Mucosa of rectum (tissue), 2 donors: ENCODE data around the gene DCBLD1.

Source experiments
- H3K27ac ChIP-seq, 2 donors: one replicate each; pipeline ENCODE4 v1.7.0; 2013; ENCODE audit warnings: inconsistent platforms in 2 of 2, low read depth in 2 of 2, low read length in 2 of 2
- H3K27me3 ChIP-seq, 2 donors: one replicate each; pipeline ENCODE4 v1.7.0; 2013; ENCODE audit warnings: low read length in 2 of 2; ENCODE audit not compliant: control insufficient read depth in 2 of 2, insufficient read depth in 2 of 2
- H3K36me3 ChIP-seq, 2 donors: one replicate each; pipeline ENCODE4 v1.7.0; 2013; ENCODE audit warnings: low read length in 2 of 2; ENCODE audit not compliant: control insufficient read depth in 2 of 2, insufficient read depth in 2 of 2
- H3K4me1 ChIP-seq, 2 donors: one replicate each; pipeline ENCODE4 v1.7.0; 2013; ENCODE audit warnings: low read length in 2 of 2, mild to moderate bottlenecking in 1 of 2; ENCODE audit not compliant: control insufficient read depth in 2 of 2, insufficient read depth in 2 of 2
- H3K4me3 ChIP-seq, 2 donors: one replicate each; pipeline ENCODE4 v1.7.0; 2013; ENCODE audit warnings: low read length in 2 of 2
- H3K9ac ChIP-seq, 2 donors: one replicate each; pipeline ENCODE4 v1.7.0; 2013; ENCODE audit warnings: low read length in 2 of 2, low read depth in 1 of 2, mild to moderate bottlenecking in 1 of 2
- H3K9me3 ChIP-seq, 2 donors: one replicate each; pipeline ENCODE4 v1.7.0; 2013; ENCODE audit warnings: low read length in 2 of 2; ENCODE audit not compliant: control insufficient read depth in 2 of 2
- donor health status: healthy.
- donor health status: Normal muscosa, but diverticular disease.

DCBLD1 gene

DNA sequence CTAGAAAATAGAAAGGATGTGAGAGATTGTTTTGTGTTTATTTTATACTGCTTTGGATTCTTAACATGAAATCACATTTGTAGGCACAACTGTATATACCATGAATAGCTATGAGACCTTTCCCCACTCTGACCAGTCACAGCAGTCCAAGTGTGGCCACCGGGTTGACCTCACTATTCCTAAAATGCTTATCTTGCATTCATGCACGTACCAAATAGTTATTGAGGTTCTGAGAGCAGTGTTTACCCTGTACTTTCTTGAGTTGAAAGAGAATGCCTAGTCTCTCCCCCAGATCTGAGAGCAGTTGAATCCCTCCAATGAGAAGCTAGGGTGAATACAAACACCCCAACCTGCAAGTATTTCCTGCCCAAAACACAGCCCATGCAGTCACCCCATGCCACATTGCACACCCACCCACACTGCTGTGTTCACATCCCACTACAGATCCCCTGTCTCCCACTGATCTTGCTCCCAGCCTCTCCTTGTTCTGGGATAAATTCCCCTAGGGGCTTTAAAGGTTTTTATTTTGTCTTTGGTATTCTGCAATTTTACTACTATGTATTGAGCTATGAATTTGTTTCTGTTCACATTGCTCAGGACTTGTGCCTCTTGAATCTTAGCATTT is 68.3 kb downstream of the DCBLD1 start:
- Histone ChIP-seq H3K27me3 (no peaks in the 10 kb centered on the region), H3K27ac (no peak overlapping the region), H3K9me3 (no peaks in the 10 kb centered on the region), H3K4me1 (no peaks in the 10 kb centered on the region), H3K9ac (no peak overlapping the region), H3K4me3 (no peak overlapping the region), H3K36me3 (peaks cover 14 to 15% of the 10 kb centered on the region in 2 donors)

DNA sequence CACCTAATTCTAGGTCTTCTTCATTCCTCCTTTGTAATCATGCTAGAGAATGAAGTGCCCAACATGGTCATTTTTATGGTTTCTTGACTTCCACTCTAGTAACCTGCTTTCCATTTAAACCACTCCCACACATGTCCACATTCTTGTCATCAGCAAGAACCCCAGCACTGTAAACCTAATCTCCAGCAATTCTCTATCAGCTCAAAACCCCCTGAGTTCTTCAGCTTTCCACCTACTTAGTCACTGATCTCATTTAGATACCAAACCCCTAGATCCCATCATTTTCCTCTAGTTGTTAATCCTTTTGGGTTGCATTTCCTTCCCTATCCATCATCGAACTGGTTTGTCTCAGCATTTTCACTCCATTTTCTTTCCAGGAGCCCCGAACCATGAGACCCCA is 70.1 kb downstream of the DCBLD1 start:
- no peak overlapping the region for H3K9ac ChIP-seq
- H3K4me1 ChIP-seq = no peaks in the 10 kb centered on the region
- no peaks in the 10 kb centered on the region for H3K9me3 ChIP-seq
- H3K27me3 ChIP-seq = no peaks in the 10 kb centered on the region
- no peak overlapping the region for H3K27ac ChIP-seq
- H3K36me3 ChIP-seq = peaks cover 4 to 6% of the 10 kb centered on the region in 2 donors
- no peak overlapping the region for H3K4me3 ChIP-seq

DNA sequence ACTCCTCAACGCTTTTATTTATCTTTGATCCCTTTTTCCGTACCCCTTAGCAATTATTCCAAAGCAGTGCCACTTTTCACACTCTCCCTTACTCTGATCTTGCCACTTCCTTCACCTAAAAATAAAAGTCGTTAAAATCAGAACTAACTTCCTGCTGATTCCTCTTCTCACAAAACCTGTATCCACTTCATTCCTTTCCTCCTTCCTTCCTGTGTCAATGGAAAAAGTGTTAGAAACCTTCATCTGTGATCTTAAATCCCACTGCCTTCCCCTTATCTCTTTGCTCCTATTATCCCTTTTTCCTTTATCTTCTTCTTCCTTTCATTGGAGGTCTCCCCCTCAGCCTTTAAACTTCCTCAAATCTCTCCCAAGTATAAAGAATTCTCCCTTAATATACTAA is 70.7 kb downstream of the DCBLD1 start:
- no peak overlapping the region for H3K27ac ChIP-seq
- no peaks in the 10 kb centered on the region for H3K27me3 ChIP-seq
- no peaks in the 10 kb centered on the region for H3K9me3 ChIP-seq
- H3K9ac ChIP-seq = no peak overlapping the region
- peaks cover 3 to 5% of the 10 kb centered on the region in 2 donors for H3K36me3 ChIP-seq
- no peaks in the 10 kb centered on the region for H3K4me1 ChIP-seq
- no peak overlapping the region for H3K4me3 ChIP-seq

DNA sequence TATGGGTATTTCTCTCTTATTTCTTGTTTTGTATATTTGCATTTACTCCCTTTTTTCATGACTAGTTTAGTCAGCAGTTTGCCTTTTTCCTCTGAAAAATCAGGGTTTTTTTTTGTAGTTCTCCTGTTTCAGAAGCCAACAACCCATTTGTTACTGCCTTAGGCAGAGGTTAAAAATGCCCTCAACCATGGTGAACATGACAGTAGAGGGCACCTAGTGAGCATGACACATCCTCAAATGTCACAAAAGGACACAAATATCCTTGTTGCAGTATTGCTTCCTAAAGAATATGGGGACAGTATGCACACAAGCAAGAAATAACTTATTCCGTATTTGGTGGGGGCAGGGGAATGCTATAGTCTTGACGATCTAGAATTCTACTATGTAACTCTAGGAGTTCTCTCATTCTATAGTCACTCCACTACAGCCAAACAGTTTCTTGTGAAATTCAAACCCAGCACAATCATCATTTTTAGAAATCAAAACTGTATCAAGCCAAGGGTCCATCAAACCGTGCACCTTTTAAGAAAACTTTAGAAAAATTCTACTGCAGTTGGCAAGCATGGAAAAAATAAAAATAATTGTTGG is 72.9 kb downstream of the DCBLD1 start:
- peaks cover 0 to 5% of the 10 kb centered on the region in 2 donors for H3K36me3 ChIP-seq
- H3K27me3 ChIP-seq = no peaks in the 10 kb centered on the region
- H3K9me3 ChIP-seq = no peaks in the 10 kb centered on the region
- H3K4me1 ChIP-seq = no peaks in the 10 kb centered on the region
- H3K9ac ChIP-seq = no peak overlapping the region
- H3K27ac ChIP-seq = no peak overlapping the region
- H3K4me3 ChIP-seq = no peak overlapping the region

DNA sequence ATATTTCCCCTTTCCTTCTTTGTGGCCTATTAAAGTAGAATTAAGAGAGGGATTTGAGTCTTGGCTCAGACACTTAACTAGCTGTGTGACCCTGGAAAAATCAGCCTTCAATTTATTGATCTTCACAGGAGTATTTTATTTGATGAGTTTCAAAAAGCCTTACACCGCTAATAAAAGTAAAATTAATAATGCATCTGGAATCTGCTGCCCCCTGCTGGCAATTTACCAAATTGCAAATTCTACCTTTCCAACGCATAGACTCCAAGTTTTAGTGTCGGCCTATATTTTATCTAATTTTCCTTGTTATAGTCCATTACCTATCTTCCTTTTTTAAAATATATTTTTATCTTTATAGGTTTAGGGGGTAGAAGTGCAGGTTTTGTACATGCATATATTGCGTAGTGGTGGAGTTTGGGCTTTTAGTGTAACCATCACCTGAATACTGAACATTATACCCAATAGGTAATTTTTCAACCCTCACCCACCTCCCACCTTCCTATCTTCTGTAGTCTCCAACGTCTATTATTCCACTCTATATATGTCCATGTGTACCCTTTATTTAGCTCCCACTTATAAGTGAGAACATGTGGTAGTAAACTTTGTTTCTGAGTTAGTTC is 73.5 kb downstream of the DCBLD1 start:
- H3K4me3 ChIP-seq = no peak overlapping the region
- H3K27me3 ChIP-seq = no peaks in the 10 kb centered on the region
- H3K4me1 ChIP-seq = no peaks in the 10 kb centered on the region
- H3K9me3 ChIP-seq = no peaks in the 10 kb centered on the region
- H3K27ac ChIP-seq = no peak overlapping the region
- no peak overlapping the region for H3K9ac ChIP-seq
- H3K36me3 ChIP-seq = peaks cover 4 to 7% of the 10 kb centered on the region in 2 donors

DNA sequence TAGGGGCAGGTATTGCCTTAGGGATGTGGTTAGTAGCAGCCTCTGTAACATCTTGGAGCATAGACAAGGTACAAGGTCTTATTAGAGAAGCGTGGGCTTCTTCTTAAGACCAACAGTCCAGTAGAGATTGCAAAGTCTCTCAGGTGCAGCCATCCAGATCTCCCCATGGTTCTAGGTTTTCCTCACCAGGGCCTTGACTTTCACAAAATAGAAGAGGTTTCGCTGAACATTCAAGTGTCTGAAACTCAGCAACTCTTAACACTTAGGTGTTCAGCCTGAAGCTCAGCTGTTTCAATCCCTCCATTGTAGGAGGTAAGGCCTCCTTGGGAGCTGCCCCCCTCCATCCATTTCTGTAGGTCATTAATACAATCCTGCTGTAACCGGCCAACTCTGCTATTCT is 75.5 kb downstream of the DCBLD1 start:
- H3K27ac ChIP-seq = no peak overlapping the region
- H3K27me3 ChIP-seq = no peaks in the 10 kb centered on the region
- H3K9ac ChIP-seq = no peak overlapping the region
- no peaks in the 10 kb centered on the region for H3K9me3 ChIP-seq
- H3K4me1 ChIP-seq = no peaks in the 10 kb centered on the region
- H3K36me3 ChIP-seq = peaks cover 14% of the 10 kb centered on the region in 2 donors
- H3K4me3 ChIP-seq = no peak overlapping the region

DNA sequence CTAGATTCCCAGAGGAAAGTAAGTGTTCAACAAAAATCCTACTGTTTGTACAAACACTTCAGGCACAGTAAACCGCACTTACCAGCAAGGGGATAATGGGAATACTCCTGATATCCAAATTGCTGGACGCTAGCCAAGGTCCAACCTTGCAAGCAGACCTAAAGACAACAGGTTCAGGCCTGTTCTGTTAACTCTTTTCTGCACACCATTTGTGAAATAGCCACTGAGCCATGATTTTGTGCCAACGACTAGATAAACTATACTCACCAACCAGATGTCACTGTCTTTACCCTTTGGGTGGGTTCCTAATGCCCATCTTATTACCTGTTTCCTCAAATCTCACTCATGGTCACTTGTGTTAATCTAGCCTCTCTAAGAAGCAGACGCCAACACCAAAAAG is 76.3 kb downstream of the DCBLD1 start:
- Histone ChIP-seq H3K27me3 (no peaks in the 10 kb centered on the region), H3K36me3 (peaks cover 18 to 19% of the 10 kb centered on the region in 2 donors), H3K4me3 (no peak overlapping the region), H3K27ac (no peak overlapping the region), H3K4me1 (no peaks in the 10 kb centered on the region), H3K9ac (no peak overlapping the region), H3K9me3 (no peaks in the 10 kb centered on the region)

DNA sequence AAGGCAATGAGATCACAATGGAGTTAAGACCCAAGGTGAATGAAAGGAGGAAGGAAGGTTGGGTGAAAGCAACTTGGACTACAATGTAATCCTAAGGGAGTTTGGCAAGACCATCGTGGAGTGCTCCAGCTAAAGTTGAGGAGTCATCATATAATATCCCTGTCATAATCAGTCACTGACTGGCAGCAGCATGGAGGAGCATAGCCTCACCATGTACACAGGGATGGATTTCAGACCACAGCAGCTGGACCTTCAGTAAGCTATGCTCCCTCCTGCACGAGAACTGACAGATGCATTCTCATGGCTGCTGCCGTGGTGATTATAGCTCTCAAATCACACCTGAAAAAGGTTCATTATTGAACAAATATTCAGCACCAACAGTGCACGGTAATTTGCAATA is 76.8 kb downstream of the DCBLD1 start:
- peaks cover 18 to 19% of the 10 kb centered on the region in 2 donors for H3K36me3 ChIP-seq

DNA sequence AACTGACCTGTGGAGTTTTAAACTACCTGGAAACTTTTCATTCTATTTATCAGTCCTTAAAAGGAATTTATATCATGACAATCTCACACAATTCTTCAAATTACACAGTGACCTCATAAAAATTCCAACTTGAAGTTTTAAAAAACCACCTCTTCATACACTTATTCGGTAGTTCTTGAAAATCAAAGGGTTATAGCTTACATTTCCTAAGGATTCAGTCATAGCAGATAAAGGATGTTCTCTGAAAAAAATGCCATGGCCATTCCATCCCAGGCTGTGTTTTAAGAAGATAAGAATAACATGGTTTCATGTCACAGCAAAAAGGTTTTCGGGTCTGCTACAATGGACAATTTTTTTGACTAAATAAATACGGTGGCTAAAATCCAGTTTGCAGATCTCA is 78.7 kb downstream of the DCBLD1 start:
- Histone ChIP-seq H3K4me1 (no peaks in the 10 kb centered on the region), H3K4me3 (no peak overlapping the region), H3K9ac (no peak overlapping the region), H3K9me3 (no peaks in the 10 kb centered on the region), H3K36me3 (peaks cover 22 to 33% of the 10 kb centered on the region in 2 donors), H3K27me3 (no peaks in the 10 kb centered on the region), H3K27ac (no peak overlapping the region)

More for the DNA sequence above, 76.8 kb downstream of the DCBLD1 start:
- no peak overlapping the region for H3K9ac ChIP-seq
- no peaks in the 10 kb centered on the region for H3K9me3 ChIP-seq
- no peak overlapping the region for H3K4me3 ChIP-seq
- H3K4me1 ChIP-seq = no peaks in the 10 kb centered on the region
- H3K27me3 ChIP-seq = no peaks in the 10 kb centered on the region
- no peak overlapping the region for H3K27ac ChIP-seq

DNA sequence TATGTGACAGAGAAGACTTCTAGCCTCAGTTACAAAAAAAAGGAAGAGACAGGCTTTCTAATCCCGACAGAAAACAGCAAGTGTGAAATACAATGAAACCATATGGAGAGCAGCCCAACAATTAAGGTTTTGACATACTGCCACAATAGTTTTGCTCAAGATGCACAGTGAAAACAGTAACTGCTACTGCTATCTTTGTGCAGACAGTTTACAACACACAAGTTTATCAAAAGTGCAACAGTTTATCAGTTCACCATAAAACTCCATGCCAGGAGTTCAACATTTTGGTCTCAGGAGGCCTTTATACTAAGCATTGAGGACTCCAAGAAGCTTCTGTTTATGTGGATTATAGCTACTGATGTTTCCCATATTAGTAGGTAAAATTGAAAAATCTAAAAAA is 82.2 kb downstream of the DCBLD1 start:
- H3K36me3 ChIP-seq = peaks cover 41 to 58% of the 10 kb centered on the region in 2 donors
- no peaks in the 10 kb centered on the region for H3K9me3 ChIP-seq
- H3K4me3 ChIP-seq = no peak overlapping the region
- no peaks in the 10 kb centered on the region for H3K27me3 ChIP-seq
- no peak overlapping the region for H3K27ac ChIP-seq
- H3K9ac ChIP-seq = no peak overlapping the region
- no peaks in the 10 kb centered on the region for H3K4me1 ChIP-seq
